DND-41 (cell line): ENCODE results near the gene ADTRP.

Experiments used
- EZH2 ChIP-seq: IDR thresholded peaks from 3 replicates; pipeline ENCODE4 v1.6.1; 2012; ENCODE audit warnings: borderline replicate concordance, low read depth, mild to moderate bottlenecking, moderate library complexity, low read length, inconsistent platforms; ENCODE audit not compliant: severe bottlenecking
- TF ChIP-seq, protein P1 (sequence below): IDR thresholded peaks from 2 replicates; pipeline ENCODE4 v1.5.1; 2012; ENCODE audit warnings: borderline replicate concordance, low read length, moderate library complexity, mild to moderate bottlenecking; ENCODE audit not compliant: poor library complexity, severe bottlenecking; ENCODE audit errors: extremely low read depth

DNA sequence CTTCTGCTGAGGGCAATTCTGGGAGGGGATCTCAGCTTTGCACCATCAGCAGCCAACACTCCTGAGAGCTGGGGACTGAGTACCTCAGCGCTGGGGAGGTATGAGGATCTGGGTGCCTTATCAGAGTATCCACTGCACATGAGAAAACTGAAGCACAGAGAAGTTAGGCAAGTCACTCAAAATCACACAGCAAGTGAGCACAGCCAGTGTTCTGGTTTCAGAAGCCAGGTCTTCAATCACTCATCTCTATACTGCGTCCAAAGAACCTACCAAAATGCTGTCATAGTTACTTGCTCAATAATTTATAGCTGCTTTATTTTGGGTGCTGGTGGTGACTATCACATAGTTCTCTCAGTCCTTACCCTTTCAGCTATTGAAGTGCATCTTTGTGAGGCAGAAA lies 5.0 kb downstream of the ADTRP start:
- TF ChIP-seq, protein P1, sequence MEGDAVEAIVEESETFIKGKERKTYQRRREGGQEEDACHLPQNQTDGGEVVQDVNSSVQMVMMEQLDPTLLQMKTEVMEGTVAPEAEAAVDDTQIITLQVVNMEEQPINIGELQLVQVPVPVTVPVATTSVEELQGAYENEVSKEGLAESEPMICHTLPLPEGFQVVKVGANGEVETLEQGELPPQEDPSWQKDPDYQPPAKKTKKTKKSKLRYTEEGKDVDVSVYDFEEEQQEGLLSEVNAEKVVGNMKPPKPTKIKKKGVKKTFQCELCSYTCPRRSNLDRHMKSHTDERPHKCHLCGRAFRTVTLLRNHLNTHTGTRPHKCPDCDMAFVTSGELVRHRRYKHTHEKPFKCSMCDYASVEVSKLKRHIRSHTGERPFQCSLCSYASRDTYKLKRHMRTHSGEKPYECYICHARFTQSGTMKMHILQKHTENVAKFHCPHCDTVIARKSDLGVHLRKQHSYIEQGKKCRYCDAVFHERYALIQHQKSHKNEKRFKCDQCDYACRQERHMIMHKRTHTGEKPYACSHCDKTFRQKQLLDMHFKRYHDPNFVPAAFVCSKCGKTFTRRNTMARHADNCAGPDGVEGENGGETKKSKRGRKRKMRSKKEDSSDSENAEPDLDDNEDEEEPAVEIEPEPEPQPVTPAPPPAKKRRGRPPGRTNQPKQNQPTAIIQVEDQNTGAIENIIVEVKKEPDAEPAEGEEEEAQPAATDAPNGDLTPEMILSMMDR: no peak
- no peak for TF ChIP-seq EZH2
